H9 (cell line): ENCODE measurements around the gene MRC2. TPM values are rescaled to one million over a fixed set of nuclear protein-coding genes. Genes with fewer than 3 reads are reported as not detected.

Source experiments
- DNase-seq: peaks from one replicate; pipeline ENCODE4 v3.0.0-alpha.2; 2017
- H2AFZ ChIP-seq: one replicate; pipeline ENCODE4 v1.6.1; 2013; ENCODE audit warnings: mild to moderate bottlenecking, low read length, control low read depth, moderate library complexity
- H2AK5ac ChIP-seq: 2 replicates; pipeline ENCODE4 v1.6.1; 2013; ENCODE audit warnings: low read length, control low read depth, mixed read lengths; ENCODE audit not compliant: insufficient read length
- H2BK120ac ChIP-seq: one replicate; pipeline ENCODE4 v1.6.1; 2013; ENCODE audit warnings: low read depth, mild to moderate bottlenecking, low read length, control low read depth, inconsistent platforms; ENCODE audit not compliant: poor library complexity, severe bottlenecking
- H2BK12ac ChIP-seq: 2 replicates; pipeline ENCODE4 v1.6.1; 2013; ENCODE audit warnings: low read length, control low read depth, mixed read lengths, low read depth; ENCODE audit not compliant: insufficient read length
- H2BK15ac ChIP-seq: 2 replicates; pipeline ENCODE4 v1.6.1; 2013; ENCODE audit warnings: low read depth, low read length, control low read depth
- H2BK20ac ChIP-seq: one replicate; pipeline ENCODE4 v1.6.1; 2013; ENCODE audit warnings: low read depth, mild to moderate bottlenecking, low read length, control low read depth, inconsistent platforms; ENCODE audit not compliant: poor library complexity, severe bottlenecking
- H2BK5ac ChIP-seq: 2 replicates; pipeline ENCODE4 v1.6.1; 2013; ENCODE audit warnings: low read length, control low read depth, mixed read lengths; ENCODE audit not compliant: insufficient read length
- H3K14ac ChIP-seq: 2 replicates; pipeline ENCODE4 v1.6.1; 2013; ENCODE audit warnings: low read length, control low read depth; ENCODE audit not compliant: insufficient read depth
- H3K18ac ChIP-seq: 2 replicates; pipeline ENCODE4 v1.6.1; 2013; ENCODE audit warnings: low read depth, mild to moderate bottlenecking, mixed read lengths, low read length, control low read depth; ENCODE audit not compliant: insufficient read length
- H3K23ac ChIP-seq: 2 replicates; pipeline ENCODE4 v1.6.1; 2013; ENCODE audit warnings: low read length, control low read depth, mixed read lengths, low read depth; ENCODE audit not compliant: insufficient read length
- H3K23me2 ChIP-seq: 2 replicates; pipeline ENCODE4 v1.6.1; 2013; ENCODE audit warnings: low read depth, mild to moderate bottlenecking, mixed read lengths, low read length, control low read depth; ENCODE audit not compliant: insufficient read length, poor library complexity, severe bottlenecking
- H3K27ac ChIP-seq: 2 replicates; pipeline ENCODE4 v1.5.1; 2013; ENCODE audit warnings: low read length, control low read depth, mixed read lengths, low read depth; ENCODE audit not compliant: insufficient read length
- H3K27me3 ChIP-seq: 2 replicates; pipeline ENCODE4 v1.6.1; 2013; ENCODE audit warnings: low read length, control low read depth, inconsistent platforms; ENCODE audit not compliant: insufficient read depth
- H3K4ac ChIP-seq: 2 replicates; pipeline ENCODE4 v1.6.1; 2013; ENCODE audit warnings: low read depth, mild to moderate bottlenecking, control low read depth, inconsistent platforms, low read length, moderate library complexity
- H3K4me1 ChIP-seq: 2 replicates; pipeline ENCODE4 v1.6.1; 2013; ENCODE audit warnings: low read length, control low read depth, inconsistent platforms; ENCODE audit not compliant: insufficient read depth
- H3K4me2 ChIP-seq: 2 replicates; pipeline ENCODE4 v1.6.1; 2013; ENCODE audit warnings: low read length, control low read depth, mixed read lengths; ENCODE audit not compliant: insufficient read length, insufficient read depth
- H3K56ac ChIP-seq: 2 replicates; pipeline ENCODE4 v1.6.1; 2013; ENCODE audit warnings: low read depth, mild to moderate bottlenecking, mixed read lengths, low read length, control low read depth; ENCODE audit not compliant: insufficient read length
- H3K79me1 ChIP-seq: 2 replicates; pipeline ENCODE4 v1.6.1; 2013; ENCODE audit warnings: low read depth, mild to moderate bottlenecking, moderate library complexity, low read length, control low read depth, inconsistent platforms; ENCODE audit not compliant: insufficient read depth, poor library complexity, severe bottlenecking
- H3K79me2 ChIP-seq: 2 replicates; pipeline ENCODE4 v1.6.1; 2013; ENCODE audit warnings: low read length, control low read depth, inconsistent platforms; ENCODE audit not compliant: insufficient read depth
- H3K9ac ChIP-seq: 2 replicates; pipeline ENCODE4 v1.6.1; 2013; ENCODE audit warnings: low read length, control low read depth, mixed read lengths; ENCODE audit not compliant: insufficient read length; ENCODE audit errors: extremely low read depth
- H3K9me3 ChIP-seq: one replicate; pipeline ENCODE4 v1.6.1; 2013; ENCODE audit warnings: low read depth, low read length, inconsistent platforms; ENCODE audit not compliant: control insufficient read depth
- H3T11ph ChIP-seq: one replicate; pipeline ENCODE4 v1.6.1; 2013; ENCODE audit warnings: mild to moderate bottlenecking, low read length, control low read depth, inconsistent platforms
- H4K20me1 ChIP-seq: one replicate; pipeline ENCODE4 v1.6.1; 2013; ENCODE audit not compliant: control insufficient read depth, insufficient read length, insufficient read depth
- H4K5ac ChIP-seq: 2 replicates; pipeline ENCODE4 v1.6.1; 2013; ENCODE audit warnings: low read depth, mild to moderate bottlenecking, mixed read lengths, low read length, control low read depth; ENCODE audit not compliant: insufficient read length
- H4K8ac ChIP-seq: replicated peaks from 2 replicates; pipeline ENCODE4 v1.6.1; 2013; ENCODE audit warnings: low read length, control low read depth, mixed read lengths, low read depth; ENCODE audit not compliant: insufficient read length
- H4K91ac ChIP-seq: 2 replicates; pipeline ENCODE4 v1.6.1; 2013; ENCODE audit warnings: low read depth, mild to moderate bottlenecking, moderate library complexity, mixed read lengths, low read length, control low read depth; ENCODE audit not compliant: insufficient read length
- H3K27ac Mint-ChIP-seq, 3 experiments: 2 replicates in 2 of 3; 3 replicates in 1 of 3; pipeline ENCODE4 v1.8.0; 2020 to 2021; ENCODE audit warnings: mixed read lengths in 3 of 3, mild to moderate bottlenecking in 1 of 3, moderate library complexity in 1 of 3
- H3K27me3 Mint-ChIP-seq: 2 replicates; pipeline ENCODE4 v1.8.0; 2021; ENCODE audit warnings: low read depth, mild to moderate bottlenecking, moderate library complexity, mixed read lengths
- H3K36me3 Mint-ChIP-seq, 3 experiments: 2 replicates in 2 of 3; 3 replicates in 1 of 3; pipeline ENCODE4 v1.8.0; 2020 to 2021; ENCODE audit warnings: low read depth in 3 of 3, mixed read lengths in 3 of 3; ENCODE audit not compliant: insufficient read depth in 1 of 3
- H3K4me1 Mint-ChIP-seq, 2 experiments: 2 replicates each; pipeline ENCODE4 v1.8.0; 2020; ENCODE audit warnings: mixed read lengths in 2 of 2
- H3K4me3 Mint-ChIP-seq, 2 experiments: 2 replicates in 1 of 2; 3 replicates in 1 of 2; pipeline ENCODE4 v1.8.0; 2020 to 2021; ENCODE audit warnings: mild to moderate bottlenecking in 2 of 2, mixed read lengths in 2 of 2, moderate library complexity in 1 of 2
- H3K9me3 Mint-ChIP-seq, 2 experiments: 2 replicates in 1 of 2; 3 replicates in 1 of 2; pipeline ENCODE4 v1.8.0; 2020; ENCODE audit warnings: mild to moderate bottlenecking in 2 of 2, mixed read lengths in 2 of 2, moderate library complexity in 1 of 2
- CTCF ChIP-seq: fragments of 200-600 bp; sonication (generic); conservative IDR thresholded peaks from 3 replicates; pipeline ENCODE4 v1.8.0; 2021; ENCODE audit warnings: antibody characterized with exemption, mild to moderate bottlenecking
- WGBS: extraction: QIAGEN DNeasy Blood & Tissue Kit; methylation state at CpG from one replicate; pipeline ENCODE4 v1.1.7; 2013; ENCODE audit warnings: missing lambda C conversion rate, low lambda C conversion rate, mixed read lengths; ENCODE audit not compliant: insufficient read length; ENCODE audit errors: extremely low coverage; 5-methylcytosine and 5-hydroxymethylcytosine counted together
- total RNA-seq: library from RNA; stranded (reverse); gene quantifications from 2 replicates; pipeline ENCODE4 v1.2.1, GENCODE V29; 2021

MRC2 gene
- total RNA-seq, 1 experiment from 2014 or later, result 18.7 TPM

GRCh38 chr17:62738281-62738680, 110.8 kb downstream of the MRC2 start:
- no peak overlapping the region for H2BK20ac ChIP-seq
- no peak overlapping the region for H2AFZ ChIP-seq

More at GRCh38 chr17:62738281-62738680, 110.8 kb downstream of the MRC2 start:
- Histone ChIP-seq H2BK12ac (no peak overlapping the region), H4K20me1 (no peaks in the 10 kb centered on the region), H2BK5ac (no peak overlapping the region), H3K27me3 (no peaks in the 10 kb centered on the region), H4K8ac (no peak overlapping the region), H3K4ac (no peak overlapping the region), H3K23me2 (no peaks in the 10 kb centered on the region), H3K9me3 (no peaks in the 10 kb centered on the region), H3K27ac (no peak overlapping the region), H3T11ph (no peak overlapping the region), H4K5ac (no peak overlapping the region), H2AK5ac (no peak overlapping the region), H2BK120ac (no peak overlapping the region), H2BK15ac (no peak overlapping the region), H3K9ac (no peak overlapping the region), H3K4me2 (no peak overlapping the region), H3K4me1 (peaks cover 12% of the 10 kb centered on the region; the same call in 1 of the 2 replicates), H3K18ac (no peak overlapping the region), H3K79me2 (no peaks in the 10 kb centered on the region), H4K91ac (no peak overlapping the region), H3K79me1 (no peaks in the 10 kb centered on the region), H3K14ac (no peak overlapping the region), H3K56ac (no peak overlapping the region), H3K23ac (no peak overlapping the region)
- DNase-seq, result peak; percentile 23
- no CpG with 5 or more reads among the region's 9 CpGs for WGBS
- Mint-ChIP-seq H3K4me1 (peaks cover 37 to 41% of the 10 kb centered on the region in 2 experiments), H3K27me3 (no peaks in the 10 kb centered on the region), H3K9me3 (no peaks in the 10 kb centered on the region), H3K4me3 (no peak overlapping the region), H3K36me3 (no peaks in the 10 kb centered on the region), H3K27ac (no peak overlapping the region)
- TF ChIP-seq CTCF, result no peak
